Right lobe of liver (tissue), 6 donors: ENCODE results near the gene RELA. TPM values are rescaled to one million over a fixed set of nuclear protein-coding genes. Genes with fewer than 3 reads are reported as not detected.
A peak's percentile ranks its signal among the peaks of the same experiment; 100 is the strongest.

ENCODE experiments used
- ATAC-seq, 4 donors: fragments of 200-7000 bp; cut with Tn5 transposase; one replicate each; pipeline ENCODE4 v1.9.1; 2020; ENCODE audit warnings: mild to moderate bottlenecking in 4 of 4, moderate library complexity in 4 of 4
- DNase-seq, 3 donors: peaks; one replicate each; pipeline ENCODE4 v3.0.0-alpha.2; 2020
- H3K27ac ChIP-seq, 3 donors: fragments of 200-600 bp; one replicate each; pipeline ENCODE4 v1.8.0; 2022
- H3K27me3 ChIP-seq, 2 donors: fragments of 200-600 bp; one replicate each; pipeline ENCODE4 v1.8.0; 2022
- H3K36me3 ChIP-seq, 4 donors: fragments of 200-600 bp; sonication (generic) in 1 of 4; one replicate each; pipeline versions ENCODE4 v1.5.1 to v1.8.0; 2017 to 2022; ENCODE audit warnings: control low read depth in 1 of 4
- H3K4me1 ChIP-seq, 4 donors: fragments of 200-600 bp; sonication (generic) in 1 of 4; one replicate each; pipeline versions ENCODE4 v1.5.1 to v1.8.0; 2017 to 2022; ENCODE audit warnings: control low read depth in 1 of 4
- H3K4me3 ChIP-seq, 3 donors: fragments of 200-600 bp; one replicate each; pipeline ENCODE4 v1.8.0; 2022
- H3K9me3 ChIP-seq, 4 donors: fragments of 200-600 bp; sonication (generic) in 1 of 4; one replicate each; pipeline versions ENCODE4 v1.5.1 to v1.8.0; 2017 to 2022; ENCODE audit warnings: control low read depth in 1 of 4
- CTCF ChIP-seq, 4 donors: fragments of 200-600 bp in 3 of 4; fragments of 450-650 bp in 1 of 4; IDR thresholded peaks; one replicate each; pipeline versions ENCODE4 v1.5.1 to v1.8.0; 2016 to 2022; ENCODE audit warnings: antibody characterized with exemption in 4 of 4, mild to moderate bottlenecking in 2 of 4
- POLR2A ChIP-seq: fragments of 450-650 bp; IDR thresholded peaks from one replicate; pipeline ENCODE4 v1.6.1; 2017; ENCODE audit warnings: antibody characterized with exemption, mild to moderate bottlenecking
- WGBS: methylation state at CpG from one replicate; pipeline ENCODE4 v1.1.6; 2018; ENCODE audit warnings: low coverage, low lambda C conversion rate; ENCODE audit not compliant: insufficient coverage; ENCODE audit errors: missing lambda C conversion rate; 5-methylcytosine and 5-hydroxymethylcytosine counted together
- intact Hi-C, 2 donors: fragments of 100-400 bp; cut with DNase I; formaldehyde crosslinking; loops; one replicate each; pipeline versions ENCODE4 v1.11.2 to v1.14.1; 2022
- total RNA-seq, 6 experiments: library from RNA; depleted of rRNA in 2 of 6; stranded (reverse); fragments of >200 nt in 2 of 6; fragmentation: NEBNext Ultra II Directional in 3 of 6; extraction: Animal tissue kit (Norgen Biotek cat#: 25700) in 3 of 6; gene quantifications; one replicate each; pipeline versions ENCODE4 v1.1.0 to v1.2.4, GENCODE V29; 2016 to 2023
- donor health status: DM: no; HTN: yes; CAD: no.
- donor health status: DM: no; HTN: no; CAD: no.
- donor health status: DM: no; HTN: no; CAD: no.
- donor health status: DM: no; HTN: yes; CAD: no.
- donor health status: DM: no; HTN: yes; CAD: no.

RELA gene
- total RNA-seq, 6 experiments from 2014 or later, result 27.8 to 51.1 (median 41.9) TPM

- DNase-seq (no peak), ATAC-seq (no peak)
- TF ChIP-seq CTCF (IDR thresholded peaks at IDR 0.05), result no peak
- TF ChIP-seq POLR2A, result no peak
- H3K36me3 ChIP-seq, result peaks cover 0 to 31% (median 13%) of the 10 kb centered on the region in 4 donors
- intact Hi-C loops, result no loop called here
- WGBS, result 93% methylated on average over 3 of the region's 17 CpGs
- no peak overlapping the region for H3K27ac ChIP-seq
- H3K4me1 ChIP-seq, result peaks cover 0 to 18% (median 9%) of the 10 kb centered on the region in 4 donors
- peak overlapping the region in 1 of 3 donors; percentile 95 for H3K4me3 ChIP-seq
- no peaks in the 10 kb centered on the region for H3K9me3 ChIP-seq
- H3K27me3 ChIP-seq, result no peaks in the 10 kb centered on the region
Measured at GRCh38 chr11:65617136-65617850, 45.4 kb downstream of the RELA start.

GRCh38 chr11:65616575-65617001 is 46.1 kb downstream of the RELA start:
- H3K27ac ChIP-seq, result no peak overlapping the region
- ATAC-seq, result no peak
- H3K36me3 ChIP-seq, result peaks cover 0 to 31% (median 13%) of the 10 kb centered on the region in 4 donors
- intact Hi-C loops, result no loop called here
- 38% methylated on average over 7 of the region's 10 CpGs for WGBS
- no peak for DNase-seq
- H3K9me3 ChIP-seq, result no peaks in the 10 kb centered on the region
- no peak for TF ChIP-seq CTCF (IDR thresholded peaks at IDR 0.05)
- TF ChIP-seq POLR2A, result no peak
- H3K27me3 ChIP-seq, result no peaks in the 10 kb centered on the region
- H3K4me3 ChIP-seq, result peak overlapping the region; percentile 79 to 97 (median 95)
- peaks cover 0 to 25% (median 12%) of the 10 kb centered on the region in 4 donors for H3K4me1 ChIP-seq

GRCh38 chr11:65615950-65616574 is 46.7 kb downstream of the RELA start:
- no peaks in the 10 kb centered on the region for H3K9me3 ChIP-seq
- H3K27me3 ChIP-seq, result no peaks in the 10 kb centered on the region
- DNase-seq, result no peak
- H3K4me3 ChIP-seq, result peak overlapping the region; percentile 79 to 97 (median 95)
- H3K4me1 ChIP-seq, result peaks cover 0 to 30% (median 14%) of the 10 kb centered on the region in 4 donors
- H3K27ac ChIP-seq, result peak overlapping the region; percentile 49 to 78 (median 73)
- TF ChIP-seq POLR2A (no peak), CTCF (IDR thresholded peaks at IDR 0.05) (no peak)
- 0% methylated on average over 16 of the region's 50 CpGs for WGBS
- ATAC-seq, result no peak
- intact Hi-C loops, result no loop called here
- peaks cover 0 to 31% (median 13%) of the 10 kb centered on the region in 4 donors for H3K36me3 ChIP-seq

- Histone ChIP-seq H3K27ac (peak within 1 kb of the TSS; percentile 77 to 96 (median 95)), H3K9me3 (no peaks in the 10 kb centered on the region), H3K4me1 (peaks cover 0 to 34% (median 14%) of the 10 kb centered on the region in 4 donors), H3K4me3 (peak within 1 kb of the TSS; percentile 99), H3K27me3 (no peaks in the 10 kb centered on the region), H3K36me3 (peaks cover 0 to 32% (median 13%) of the 10 kb centered on the region in 4 donors)
- TF ChIP-seq CTCF (IDR thresholded peaks at IDR 0.05), result no peak
- TF ChIP-seq POLR2A, result peak; percentile 58
- under 1% methylated on average over 28 of the region's 55 CpGs for WGBS
- intact Hi-C loops, result no loop called here
- peak; percentile 100 for DNase-seq
- ATAC-seq, result peak; percentile 74 to 86 (median 84)
Measured at GRCh38 chr11:65615229-65615949, 47.3 kb downstream of the RELA start, which contains the start of gene PCNX3. TSS of gene PCNX3 (plus strand) at chr11:65615776. CDS start at chr11:65616312, 536 bp downstream.
